ENCODE data around the gene DHRS1. TPM values are rescaled to one million over a fixed set of nuclear protein-coding genes. Genes with fewer than 3 reads are reported as not detected.

Gene DHRS1
- total and polyA plus RNA-seq, 9 of the 15 experiments (the other 6 are each of a cell fraction or from before 2014, with no cell fraction given) = 7.3 to 33.6 (median 13.3) TPM

- no TSS peak for BruUV-seq (replicated peaks)
- H2AFZ ChIP-seq (ENCODE audit: low read depth, low read length) = no peak overlapping the region
- no peaks in the 10 kb centered on the region for H4K20me1 ChIP-seq (replicated peaks; ENCODE audit: control insufficient read depth, insufficient read depth, low read length)
- POLR2A ChIA-PET = interaction anchor here (1.0 to 1.1 kb wide), 2 partner anchors 8 to 84 kb away, joined by 3 to 4 read pairs; partner anchors contain the start of gene TSSK4
- no peaks in the 10 kb centered on the region for H3K9me3 ChIP-seq (replicated peaks; ENCODE audit: control insufficient read depth, insufficient read depth, low read depth, low read length)
- no peak overlapping the region for H3K27ac ChIP-seq (ENCODE audit: extremely low read depth, low read depth, low read length)
- no peak overlapping the region for H3K4me2 ChIP-seq (ENCODE audit: insufficient read depth, low read length)
- H3K4me3 ChIP-seq = no peak overlapping the region
- H3K9ac ChIP-seq (ENCODE audit: insufficient read depth in 1 of 2, low read depth in 2 of 2, low read length in 2 of 2) = no peak overlapping the region
- no peaks in the 10 kb centered on the region for H3K4me1 ChIP-seq (replicated peaks in 1 of 2; ENCODE audit: control insufficient read depth in 2 of 2, insufficient read depth in 2 of 2, low read length in 2 of 2)
- no peaks in the 10 kb centered on the region for H3K79me2 ChIP-seq (ENCODE audit: control insufficient read depth, insufficient read depth, low read length)
- WGBS (ENCODE audit: insufficient coverage, low coverage, missing lambda C conversion rate) = 58% methylated on average over 6 of the region's 6 CpGs
- peaks cover 26% of the 10 kb centered on the region; the same call in 1 of the 3 replicates for H3K36me3 ChIP-seq (ENCODE audit: control insufficient read depth, insufficient read depth, low read length)
- no peak for ATAC-seq
- in situ Hi-C loops (cut with MboI) (loop anchor here (10.0 kb wide), 1 partner anchor 275 kb away; no protein-coding TSS in a partner anchor), intact Hi-C loops (cut with micrococcal nuclease) (no loop called here)
- H3K9me1 ChIP-seq (ENCODE audit: control insufficient read depth, insufficient read depth, low read length) = no peaks in the 10 kb centered on the region
- FAIRE-seq = no peak
- no peak for DNase-seq (ENCODE audit: extremely low read depth in 1 of 4, low spot score in 3 of 4)
- CTCF ChIA-PET (ENCODE audit: low intra/inter-chr PET ratio) = no interaction called here
- H3K27me3 ChIP-seq (ENCODE audit: control insufficient read depth in 2 of 2, insufficient read depth in 2 of 2, low read length in 2 of 2) = no peaks in the 10 kb centered on the region
- TF ChIP-seq RAD51 (IDR thresholded peaks at IDR 0.05; ENCODE audit: borderline replicate concordance, low read depth) (no peak), RBM34 (IDR thresholded peaks at IDR 0.05; ENCODE audit: borderline replicate concordance, insufficient read depth, low read length) (no peak), EP300 (IDR thresholded peaks at IDR 0.05; ENCODE audit: low read length) (no peak), AFF1 (IDR thresholded peaks at IDR 0.05; ENCODE audit: low read depth in 1 of 2, partially characterized antibody in 2 of 2) (no peak), ZBTB26 (CRISPR knock-in tag; IDR thresholded peaks at IDR 0.05) (no peak), PTBP1 (IDR thresholded peaks at IDR 0.05; ENCODE audit: low read depth, low read length) (no peak), HNRNPK (IDR thresholded peaks at IDR 0.05; ENCODE audit: low read depth, low read length, poor library complexity, severe bottlenecking) (no peak), CHD1 (IDR thresholded peaks at IDR 0.05; ENCODE audit: low read length) (no peak), KLF6 (CRISPR knock-in tag; IDR thresholded peaks at IDR 0.05; ENCODE audit: borderline replicate concordance) (no peak), TCFL5 (CRISPR knock-in tag; conservative IDR thresholded peaks at IDR 0.05) (no peak), NCOA6 (IDR thresholded peaks at IDR 0.05) (no peak), ELF4 (CRISPR knock-in tag; IDR thresholded peaks at IDR 0.05) (no peak), RNF219 (CRISPR knock-in tag; IDR thresholded peaks at IDR 0.05) (no peak)
Observed at GRCh38 chr14:24289649-24290280, 9.8 kb downstream of the DHRS1 start.

Data from K562 (cell line).